Dendritic cell treated with granulocyte-macrophage colony-stimulating factor and Interleukin-4, amounts not matched to agents 40 ng/mL and 50 ng/mL, for 4 days (primary cell): ENCODE measurements around the gene POMGNT2.
"Not testable (repeated sequence)": the region's sequence is repeated elsewhere in the genome, so short reads cannot be mapped to it uniquely, and the experiment has no call there.

Experiments used
- H3K27ac Mint-ChIP-seq: one replicate; pipeline ENCODE4 v1.8.0; 2022; ENCODE audit warnings: mild to moderate bottlenecking, mixed read lengths
- H3K27me3 Mint-ChIP-seq: one replicate; pipeline ENCODE4 v1.8.0; 2022; ENCODE audit warnings: mild to moderate bottlenecking, mixed read lengths
- H3K36me3 Mint-ChIP-seq: one replicate; pipeline ENCODE4 v1.8.0; 2022; ENCODE audit warnings: low read depth, mixed read lengths
- H3K4me1 Mint-ChIP-seq: one replicate; pipeline ENCODE4 v1.8.0; 2022; ENCODE audit warnings: low read depth, mixed read lengths
- H3K4me3 Mint-ChIP-seq: one replicate; pipeline ENCODE4 v1.8.0; 2022; ENCODE audit warnings: mild to moderate bottlenecking, moderate library complexity, mixed read lengths
- H3K9me3 Mint-ChIP-seq: one replicate; pipeline ENCODE4 v1.8.0; 2022; ENCODE audit warnings: mixed read lengths
- intact Hi-C: fragments of 100-400 bp; cut with micrococcal nuclease; formaldehyde crosslinking; loops from one replicate; pipeline ENCODE4 v1.15.0; 2022

The POMGNT2 gene

GRCh38 chr3:43061101-43061895 is 44.6 kb downstream of the POMGNT2 start:
- intact Hi-C loops, result no loop called here
- peaks cover 27% of the 10 kb centered on the region for H3K36me3 Mint-ChIP-seq
- H3K9me3 Mint-ChIP-seq, result peaks cover 14% of the 10 kb centered on the region
- H3K4me3 Mint-ChIP-seq, result no peak overlapping the region
- H3K4me1 Mint-ChIP-seq, result no peaks in the 10 kb centered on the region
- H3K27me3 Mint-ChIP-seq, result no peaks in the 10 kb centered on the region
- no peak overlapping the region for H3K27ac Mint-ChIP-seq

- Mint-ChIP-seq H3K4me1 (no peaks in the 10 kb centered on the region), H3K27me3 (no peaks in the 10 kb centered on the region), H3K36me3 (peaks cover 25% of the 10 kb centered on the region), H3K9me3 (peaks cover 10% of the 10 kb centered on the region), H3K27ac (no peak overlapping the region), H3K4me3 (no peak overlapping the region)
- intact Hi-C loops, result no loop called here
Measured at GRCh38 chr3:43059456-43059855, 46.4 kb downstream of the POMGNT2 start.

- Mint-ChIP-seq H3K4me1 (no peaks in the 10 kb centered on the region), H3K27ac (no peak overlapping the region), H3K9me3 (peaks cover 14% of the 10 kb centered on the region), H3K27me3 (no peaks in the 10 kb centered on the region), H3K36me3 (peaks cover 5% of the 10 kb centered on the region), H3K4me3 (no peak overlapping the region)
- intact Hi-C loops, result no loop called here
Measured at GRCh38 chr3:43055806-43056770, 49.8 kb downstream of the POMGNT2 start.

- peaks cover 21% of the 10 kb centered on the region for H3K9me3 Mint-ChIP-seq
- intact Hi-C loops, result no loop called here
- H3K4me3 Mint-ChIP-seq, result no peak overlapping the region
- no peaks in the 10 kb centered on the region for H3K27me3 Mint-ChIP-seq
- H3K4me1 Mint-ChIP-seq, result no peaks in the 10 kb centered on the region
- peaks cover 5% of the 10 kb centered on the region for H3K36me3 Mint-ChIP-seq
- H3K27ac Mint-ChIP-seq, result no peak overlapping the region
Measured at GRCh38 chr3:43055393-43055792, 50.5 kb downstream of the POMGNT2 start.

GRCh38 chr3:43054754-43055153 is 51.1 kb downstream of the POMGNT2 start:
- H3K9me3 Mint-ChIP-seq, result peaks cover 27% of the 10 kb centered on the region
- H3K4me1 Mint-ChIP-seq, result no peaks in the 10 kb centered on the region
- H3K36me3 Mint-ChIP-seq, result peaks cover 5% of the 10 kb centered on the region
- no peak overlapping the region for H3K27ac Mint-ChIP-seq
- no peaks in the 10 kb centered on the region for H3K27me3 Mint-ChIP-seq
- no peak overlapping the region for H3K4me3 Mint-ChIP-seq
- intact Hi-C loops, result no loop called here

- H3K4me1 Mint-ChIP-seq, result no peaks in the 10 kb centered on the region
- H3K36me3 Mint-ChIP-seq, result peaks cover 5% of the 10 kb centered on the region
- H3K9me3 Mint-ChIP-seq, result peaks cover 36% of the 10 kb centered on the region
- no peak overlapping the region for H3K4me3 Mint-ChIP-seq
- no peaks in the 10 kb centered on the region for H3K27me3 Mint-ChIP-seq
- intact Hi-C loops, result no loop called here
- H3K27ac Mint-ChIP-seq, result no peak overlapping the region
Measured at GRCh38 chr3:43053291-43053690, 52.6 kb downstream of the POMGNT2 start.

- no peaks in the 10 kb centered on the region for H3K27me3 Mint-ChIP-seq
- no peak overlapping the region for H3K4me3 Mint-ChIP-seq
- H3K9me3 Mint-ChIP-seq, result peaks cover 84% of the 10 kb centered on the region
- H3K36me3 Mint-ChIP-seq, result peaks cover 11% of the 10 kb centered on the region
- no peak overlapping the region for H3K27ac Mint-ChIP-seq
- intact Hi-C loops, result no loop called here
- H3K4me1 Mint-ChIP-seq, result no peaks in the 10 kb centered on the region
Measured at GRCh38 chr3:43048470-43048869, 57.4 kb downstream of the POMGNT2 start.

GRCh38 chr3:43046583-43046982 is 59.3 kb downstream of the POMGNT2 start:
- intact Hi-C loops, result no loop called here
- H3K4me3 Mint-ChIP-seq, result no peak overlapping the region
- H3K9me3 Mint-ChIP-seq, result peaks cover 79% of the 10 kb centered on the region
- H3K36me3 Mint-ChIP-seq, result peaks cover 11% of the 10 kb centered on the region
- H3K27me3 Mint-ChIP-seq, result no peaks in the 10 kb centered on the region
- no peaks in the 10 kb centered on the region for H3K4me1 Mint-ChIP-seq
- H3K27ac Mint-ChIP-seq, result no peak overlapping the region

- H3K27ac Mint-ChIP-seq, intact Hi-C loops: not testable (repeated sequence)
- peaks cover 69% of the 10 kb centered on the region for H3K9me3 Mint-ChIP-seq
Measured at GRCh38 chr3:43045079-43045478, 60.8 kb downstream of the POMGNT2 start.

GRCh38 chr3:43043793-43044192 is 62.1 kb downstream of the POMGNT2 start:
- H3K36me3 Mint-ChIP-seq, result peaks cover 11% of the 10 kb centered on the region
- H3K4me1 Mint-ChIP-seq, result no peaks in the 10 kb centered on the region
- no peak overlapping the region for H3K4me3 Mint-ChIP-seq
- peaks cover 62% of the 10 kb centered on the region for H3K9me3 Mint-ChIP-seq
- H3K27me3 Mint-ChIP-seq, result no peaks in the 10 kb centered on the region
- intact Hi-C loops, result no loop called here
- H3K27ac Mint-ChIP-seq, result no peak overlapping the region

More at GRCh38 chr3:43045079-43045478, 60.8 kb downstream of the POMGNT2 start:
- not testable (repeated sequence) for H3K4me3 Mint-ChIP-seq, H3K27me3 Mint-ChIP-seq, H3K4me1 Mint-ChIP-seq
- H3K36me3 Mint-ChIP-seq, result peaks cover 11% of the 10 kb centered on the region

- Mint-ChIP-seq H3K36me3 (peaks cover 11% of the 10 kb centered on the region), H3K4me1 (no peaks in the 10 kb centered on the region), H3K27ac (no peak overlapping the region), H3K9me3 (peaks cover 56% of the 10 kb centered on the region), H3K4me3 (no peak overlapping the region), H3K27me3 (no peaks in the 10 kb centered on the region)
- intact Hi-C loops, result no loop called here
Measured at GRCh38 chr3:43043071-43043766, 62.7 kb downstream of the POMGNT2 start.

- no peaks in the 10 kb centered on the region for H3K4me1 Mint-ChIP-seq
- peaks cover 11% of the 10 kb centered on the region for H3K36me3 Mint-ChIP-seq
- no peak overlapping the region for H3K27ac Mint-ChIP-seq
- intact Hi-C loops, result no loop called here
- peaks cover 39% of the 10 kb centered on the region for H3K9me3 Mint-ChIP-seq
- no peaks in the 10 kb centered on the region for H3K27me3 Mint-ChIP-seq
- H3K4me3 Mint-ChIP-seq, result no peak overlapping the region
Measured at GRCh38 chr3:43041517-43041916, 64.4 kb downstream of the POMGNT2 start.

GRCh38 chr3:43038010-43038409 is 67.9 kb downstream of the POMGNT2 start:
- Mint-ChIP-seq H3K27me3 (no peaks in the 10 kb centered on the region), H3K4me3 (no peak overlapping the region), H3K27ac (no peak overlapping the region), H3K36me3 (peaks cover 10% of the 10 kb centered on the region), H3K9me3 (peaks cover 4% of the 10 kb centered on the region), H3K4me1 (no peaks in the 10 kb centered on the region)
- intact Hi-C loops, result no loop called here
